DND-41 (cell line): ENCODE measurements around the gene CELSR1.

Experiments
- CTCF ChIP-seq: IDR thresholded peaks from 2 replicates; pipeline ENCODE4 v1.5.1; 2012; ENCODE audit warnings: borderline replicate concordance, low read length, moderate library complexity, mild to moderate bottlenecking; ENCODE audit not compliant: poor library complexity, severe bottlenecking; ENCODE audit errors: extremely low read depth
- EZH2 ChIP-seq: IDR thresholded peaks from 3 replicates; pipeline ENCODE4 v1.6.1; 2012; ENCODE audit warnings: borderline replicate concordance, low read depth, mild to moderate bottlenecking, moderate library complexity, low read length, inconsistent platforms; ENCODE audit not compliant: severe bottlenecking

- TF ChIP-seq CTCF, result no peak
- TF ChIP-seq EZH2, result no peak
These were observed 23.4 kb downstream of the CELSR1 start for GRCh38 chr22:46513908-46514550.
